ENCODE data around the gene IGSF23. TPM values are rescaled to one million over a fixed set of nuclear protein-coding genes. Genes with fewer than 3 reads are reported as not detected.
"Not testable (repeated sequence)": the region's sequence is repeated elsewhere in the genome, so short reads cannot be mapped to it uniquely, and the experiment has no call there.

IGSF23 gene
- total and polyA plus RNA-seq, 12 donors: 0.86 TPM; not detected in 11

DNA sequence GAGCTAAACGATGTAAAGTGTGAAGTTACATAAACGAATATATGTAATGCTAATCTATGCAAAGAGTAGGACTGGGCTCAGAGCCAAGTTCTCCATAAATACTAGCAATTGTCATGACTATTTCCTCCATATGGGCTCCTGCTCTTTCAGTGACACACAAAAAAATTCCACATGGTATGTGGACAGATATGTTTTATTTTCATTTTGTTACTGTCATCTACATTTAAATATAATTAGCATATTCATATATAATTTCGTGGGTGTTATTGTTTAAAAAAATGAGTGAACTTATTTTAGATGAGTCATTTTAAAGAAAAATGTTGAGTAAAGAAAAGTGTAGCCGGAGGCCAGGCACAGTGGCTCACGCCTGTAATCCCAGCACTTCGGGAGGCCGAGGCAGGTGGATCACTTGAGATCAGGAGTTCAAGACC lies 5.0 kb upstream of the IGSF23 start:
- 59 to 61% methylated on average over 7 of the region's 7 CpGs for WGBS, 2 donors
- Histone ChIP-seq H3K36me3 (no peaks in the 10 kb centered on the region), H3K4me3 (no peak overlapping the region), H3K9me3 (no peaks in the 10 kb centered on the region), H3K27ac (peak overlapping the region in 2 of 10 donors; percentile 78 to 84), H3K27me3 (peaks cover 0 to 2% (median 0%) of the 10 kb centered on the region in 7 donors), H3K4me1 (peaks cover 0 to 41% (median 22%) of the 10 kb centered on the region in 9 donors)
- ATAC-seq: no peak
- intact Hi-C loops (cut with DNase I): loop anchor here in 1 of 10 donors (5.0 kb wide), 1 partner anchor 34 kb away; the partner anchor contains the start of gene PVR
- TF ChIP-seq, protein P1, sequence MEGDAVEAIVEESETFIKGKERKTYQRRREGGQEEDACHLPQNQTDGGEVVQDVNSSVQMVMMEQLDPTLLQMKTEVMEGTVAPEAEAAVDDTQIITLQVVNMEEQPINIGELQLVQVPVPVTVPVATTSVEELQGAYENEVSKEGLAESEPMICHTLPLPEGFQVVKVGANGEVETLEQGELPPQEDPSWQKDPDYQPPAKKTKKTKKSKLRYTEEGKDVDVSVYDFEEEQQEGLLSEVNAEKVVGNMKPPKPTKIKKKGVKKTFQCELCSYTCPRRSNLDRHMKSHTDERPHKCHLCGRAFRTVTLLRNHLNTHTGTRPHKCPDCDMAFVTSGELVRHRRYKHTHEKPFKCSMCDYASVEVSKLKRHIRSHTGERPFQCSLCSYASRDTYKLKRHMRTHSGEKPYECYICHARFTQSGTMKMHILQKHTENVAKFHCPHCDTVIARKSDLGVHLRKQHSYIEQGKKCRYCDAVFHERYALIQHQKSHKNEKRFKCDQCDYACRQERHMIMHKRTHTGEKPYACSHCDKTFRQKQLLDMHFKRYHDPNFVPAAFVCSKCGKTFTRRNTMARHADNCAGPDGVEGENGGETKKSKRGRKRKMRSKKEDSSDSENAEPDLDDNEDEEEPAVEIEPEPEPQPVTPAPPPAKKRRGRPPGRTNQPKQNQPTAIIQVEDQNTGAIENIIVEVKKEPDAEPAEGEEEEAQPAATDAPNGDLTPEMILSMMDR (IDR thresholded peaks at IDR 0.05): no peak
- no peak for DNase-seq

DNA sequence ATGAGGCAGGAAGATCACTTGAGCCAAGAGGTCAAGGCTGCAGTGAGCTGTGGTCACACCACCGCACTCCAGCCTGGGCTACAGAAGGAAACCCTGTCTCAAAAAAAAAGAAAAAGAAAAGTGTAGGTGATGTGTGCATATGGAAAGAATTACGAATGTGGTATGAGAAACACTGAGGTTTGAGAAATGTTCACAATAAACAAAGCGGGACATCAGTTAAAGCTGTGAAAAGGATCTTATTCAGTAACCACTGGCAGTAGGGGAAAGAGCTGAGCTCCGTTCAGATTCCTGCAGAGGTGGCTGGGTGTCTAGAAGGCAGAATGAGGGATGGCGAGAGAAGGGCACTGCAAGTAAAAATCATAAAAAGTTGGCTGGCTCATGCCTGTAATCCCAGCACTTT lies 4.1 kb upstream of the IGSF23 start:
- H3K27ac ChIP-seq: no peak overlapping the region
- H3K9me3 ChIP-seq: no peaks in the 10 kb centered on the region
- peaks cover 0 to 2% (median 0%) of the 10 kb centered on the region in 7 donors for H3K27me3 ChIP-seq
- TF ChIP-seq, protein P1 (IDR thresholded peaks at IDR 0.05): no peak
- H3K36me3 ChIP-seq: no peaks in the 10 kb centered on the region
- DNase-seq (no peak), ATAC-seq (no peak)
- intact Hi-C loops (cut with DNase I): loop anchor here in 1 of 10 donors (5.0 kb wide), 1 partner anchor 33 kb away; the partner anchor contains the start of gene PVR
- H3K4me3 ChIP-seq: no peak overlapping the region
- 90 to 92% methylated on average over 5 of the region's 5 CpGs for WGBS, 2 donors
- H3K4me1 ChIP-seq: peaks cover 0 to 33% (median 16%) of the 10 kb centered on the region in 9 donors

DNA sequence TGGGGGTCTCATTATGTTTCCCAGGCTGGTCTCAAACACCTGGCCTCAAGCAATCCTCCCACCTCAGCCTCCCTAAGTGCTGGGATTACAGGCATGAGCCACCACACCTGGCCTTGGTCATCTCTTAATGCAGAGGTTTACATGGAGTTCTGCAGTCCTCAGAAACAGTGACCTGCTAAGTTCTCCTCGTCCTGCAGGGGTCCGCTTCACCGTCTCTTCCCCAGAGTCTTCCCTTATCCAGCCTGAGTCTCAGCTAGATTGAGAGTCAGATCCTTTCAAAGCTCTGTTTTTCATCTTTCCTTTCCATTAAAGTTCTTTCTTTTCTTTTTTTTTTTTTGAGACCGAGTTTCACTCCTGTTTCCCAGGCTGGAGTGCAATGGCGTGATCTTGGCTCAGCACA lies 2.9 kb upstream of the IGSF23 start:
- H3K27ac ChIP-seq, H3K27me3 ChIP-seq, H3K4me3 ChIP-seq, H3K36me3 ChIP-seq, DNase-seq, H3K9me3 ChIP-seq: not testable (repeated sequence)
- ATAC-seq: peak in 2 of 8 donors; percentile 56 to 61
- intact Hi-C loops (cut with DNase I): loop anchor here in 1 of 10 donors (5.0 kb wide), 1 partner anchor 42 kb away; no protein-coding TSS in a partner anchor
- WGBS, 2 donors: 76 to 77% methylated on average over 5 of the region's 5 CpGs
- TF ChIP-seq, protein P1 (IDR thresholded peaks at IDR 0.05): peak in 7 of 9 donors; percentile 11 to 54 (median 34)
- H3K4me1 ChIP-seq: peaks cover 0 to 30% (median 16%) of the 10 kb centered on the region in 9 donors

DNA sequence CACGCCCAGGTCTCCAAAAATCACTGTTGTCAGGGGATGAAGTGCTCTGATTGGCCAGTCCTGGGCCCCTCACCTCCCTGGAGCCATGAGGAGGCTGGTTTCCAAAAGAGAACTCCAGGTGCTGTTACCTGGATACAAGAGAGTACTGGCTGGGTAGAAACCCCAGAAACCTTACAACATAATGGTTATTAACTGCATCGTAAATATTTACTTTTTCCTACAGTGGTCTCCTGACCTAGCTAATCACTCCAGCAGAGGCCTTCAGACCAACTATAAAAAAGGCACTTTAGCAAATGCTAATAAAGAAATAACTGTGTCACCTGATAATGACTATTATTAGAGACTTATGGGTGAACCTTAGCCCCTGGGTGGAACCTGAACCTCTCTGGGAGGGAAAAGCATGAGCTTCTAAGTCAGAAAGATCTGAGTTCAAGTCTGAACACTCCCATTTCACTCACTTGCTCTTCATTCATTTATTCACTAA lies 1.5 kb upstream of the IGSF23 start:
- no peaks in the 10 kb centered on the region for H3K36me3 ChIP-seq
- DNase-seq (no peak), ATAC-seq (no peak)
- no peak overlapping the region for H3K4me3 ChIP-seq
- intact Hi-C loops (cut with DNase I): loop anchor here in 1 of 10 donors (5.0 kb wide), 1 partner anchor 40 kb away; no protein-coding TSS in a partner anchor
- no peak overlapping the region for H3K27ac ChIP-seq
- TF ChIP-seq, protein P1 (IDR thresholded peaks at IDR 0.05): no peak
- H3K27me3 ChIP-seq: no peaks in the 10 kb centered on the region
- peaks cover 0 to 31% (median 12%) of the 10 kb centered on the region in 9 donors for H3K4me1 ChIP-seq
- WGBS, 2 donors: 93 to 100% methylated on average over 2 of the region's 2 CpGs
- no peaks in the 10 kb centered on the region for H3K9me3 ChIP-seq
